Mesenchymal stem cell (in vitro differentiated cells and primary cell): Measurements from ENCODE around the gene CHMP6.

Source experiments
- DNase-seq: peaks from one replicate; pipeline ENCODE4 v3.0.0-alpha.2; 2013
- H2AFZ ChIP-seq: one replicate; pipeline ENCODE4 v1.6.1; 2013; ENCODE audit warnings: low read depth, mild to moderate bottlenecking, control low read depth, inconsistent platforms, low read length, moderate library complexity
- H2AK5ac ChIP-seq: 2 replicates; pipeline ENCODE4 v1.6.1; 2013; ENCODE audit warnings: low read length, moderate library complexity, mild to moderate bottlenecking, inconsistent platforms; ENCODE audit not compliant: severe bottlenecking
- H2BK120ac ChIP-seq: one replicate; pipeline ENCODE4 v1.6.1; 2013; ENCODE audit warnings: low read depth, mild to moderate bottlenecking, inconsistent platforms, low read length, moderate library complexity
- H2BK12ac ChIP-seq, 2 experiments: one replicate each; pipeline ENCODE4 v1.6.1; 2013; ENCODE audit warnings: inconsistent platforms in 2 of 2, low read length in 2 of 2, mild to moderate bottlenecking in 2 of 2, moderate library complexity in 2 of 2, control low read depth in 1 of 2
- H2BK15ac ChIP-seq: one replicate; pipeline ENCODE4 v1.6.1; 2013; ENCODE audit warnings: mild to moderate bottlenecking, low read depth, inconsistent platforms; ENCODE audit not compliant: poor library complexity, severe bottlenecking
- H2BK5ac ChIP-seq: 2 replicates; pipeline ENCODE4 v1.6.1; 2013; ENCODE audit warnings: low read depth, mild to moderate bottlenecking, low read length, control low read depth, inconsistent platforms; ENCODE audit not compliant: poor library complexity, severe bottlenecking
- H3K14ac ChIP-seq, 2 experiments: one replicate each; pipeline ENCODE4 v1.6.1; 2013; ENCODE audit warnings: inconsistent platforms in 2 of 2, low read length in 2 of 2, control low read depth in 1 of 2, mild to moderate bottlenecking in 1 of 2, moderate library complexity in 1 of 2
- H3K18ac ChIP-seq, 2 experiments: one replicate each; pipeline ENCODE4 v1.6.1; 2013; ENCODE audit warnings: inconsistent platforms in 2 of 2, low read length in 2 of 2, control low read depth in 1 of 2, low read depth in 1 of 2, mild to moderate bottlenecking in 1 of 2
- H3K23ac ChIP-seq, 2 experiments: one replicate each; pipeline ENCODE4 v1.6.1; 2013; ENCODE audit warnings: inconsistent platforms in 2 of 2, low read length in 2 of 2, mild to moderate bottlenecking in 2 of 2, moderate library complexity in 2 of 2, control low read depth in 1 of 2
- H3K27ac ChIP-seq: 2 replicates; pipeline ENCODE4 v1.5.1; 2013; ENCODE audit warnings: mild to moderate bottlenecking, moderate library complexity, low read length, control low read depth, inconsistent platforms; ENCODE audit not compliant: poor library complexity, severe bottlenecking
- H3K27me3 ChIP-seq, 2 experiments: 2 replicates each; pipeline versions ENCODE4 v1.6.1 to v1.7.0; 2013; ENCODE audit warnings: low read length in 2 of 2, mild to moderate bottlenecking in 2 of 2, moderate library complexity in 2 of 2, control low read depth in 1 of 2, inconsistent platforms in 1 of 2; ENCODE audit not compliant: control insufficient read depth in 1 of 2, insufficient read depth in 1 of 2
- H3K36me3 ChIP-seq, 2 experiments: 2 replicates each; pipeline versions ENCODE4 v1.6.1 to v1.7.0; 2013; ENCODE audit warnings: low read length in 2 of 2, control low read depth in 1 of 2, inconsistent platforms in 1 of 2, low read depth in 1 of 2, mild to moderate bottlenecking in 1 of 2; ENCODE audit not compliant: insufficient read depth in 2 of 2, control insufficient read depth in 1 of 2
- H3K4ac ChIP-seq, 2 experiments: one replicate each; pipeline ENCODE4 v1.6.1; 2013; ENCODE audit warnings: inconsistent platforms in 2 of 2, low read length in 2 of 2, mild to moderate bottlenecking in 2 of 2, moderate library complexity in 2 of 2, control low read depth in 1 of 2, low read depth in 1 of 2
- H3K4me1 ChIP-seq: 2 replicates; pipeline ENCODE4 v1.6.1; 2013; ENCODE audit warnings: low read depth, low read length, control low read depth; ENCODE audit not compliant: control insufficient read depth, insufficient read depth
- H3K4me2 ChIP-seq: 2 replicates; pipeline ENCODE4 v1.6.1; 2013; ENCODE audit warnings: low read length, mild to moderate bottlenecking, inconsistent platforms; ENCODE audit not compliant: poor library complexity, severe bottlenecking
- H3K4me3 ChIP-seq, 2 experiments: 2 replicates each; pipeline versions ENCODE4 v1.5.1 to v1.7.0; 2013; ENCODE audit warnings: low read length in 2 of 2, mild to moderate bottlenecking in 2 of 2, control low read depth in 1 of 2, low read depth in 1 of 2; ENCODE audit not compliant: insufficient read depth in 1 of 2
- H3K79me1 ChIP-seq: replicated peaks from 2 replicates; pipeline ENCODE4 v1.6.1; 2013; ENCODE audit warnings: mild to moderate bottlenecking, control low read depth, low read length, inconsistent platforms; ENCODE audit not compliant: poor library complexity, severe bottlenecking
- H3K9ac ChIP-seq: 2 replicates; pipeline ENCODE4 v1.7.0; 2013; ENCODE audit warnings: mild to moderate bottlenecking, low read length, moderate library complexity
- H3K9me3 ChIP-seq: 2 replicates; pipeline ENCODE4 v1.7.0; 2013; ENCODE audit warnings: mild to moderate bottlenecking, low read length; ENCODE audit not compliant: control insufficient read depth
- H4K8ac ChIP-seq: one replicate; pipeline ENCODE4 v1.6.1; 2013; ENCODE audit warnings: inconsistent platforms, mild to moderate bottlenecking, low read length, moderate library complexity
- H4K91ac ChIP-seq: one replicate; pipeline ENCODE4 v1.6.1; 2013; ENCODE audit warnings: mild to moderate bottlenecking, low read length, inconsistent platforms
- WGBS: methylation state at CpG from one replicate; pipeline ENCODE4 v1.1.7; 2013; ENCODE audit warnings: mixed read lengths; 5-methylcytosine and 5-hydroxymethylcytosine counted together

Gene CHMP6

DNA sequence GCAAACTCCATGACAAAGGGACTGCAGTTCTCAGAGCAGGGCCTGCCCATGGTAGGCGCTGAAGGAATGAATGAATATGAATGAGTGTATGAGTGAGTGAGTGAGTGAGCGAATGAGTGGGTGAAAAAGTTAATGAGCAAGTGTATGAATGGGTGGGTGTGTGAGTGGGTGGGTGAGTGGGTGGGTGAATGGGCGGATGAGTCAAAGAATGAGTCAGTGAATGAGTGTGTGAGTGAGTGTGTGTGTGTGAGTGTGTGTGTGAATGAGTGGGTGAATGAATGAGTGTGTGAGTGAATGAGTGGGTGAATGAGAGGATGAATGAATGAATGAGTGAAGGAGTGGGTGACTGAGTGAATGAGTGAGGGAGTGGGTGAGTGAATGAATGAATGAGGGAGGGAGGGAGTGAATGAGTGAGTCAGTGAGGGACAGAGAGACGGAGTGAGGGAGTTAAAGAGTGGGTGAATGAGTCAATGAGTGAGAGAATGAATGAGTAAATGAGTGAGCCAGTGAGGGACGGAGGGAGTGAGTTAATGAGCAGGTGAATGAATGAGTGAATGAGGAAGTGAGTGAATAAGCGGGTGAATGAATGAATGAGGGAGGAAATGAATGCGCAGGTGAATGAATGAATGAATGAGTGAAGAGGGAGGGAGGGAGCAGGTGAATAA is 11.1 kb upstream of the CHMP6 start:
- DNase-seq: peak; percentile 46
- Histone ChIP-seq H3K23ac (no peak overlapping the region), H2BK120ac (no peak overlapping the region), H3K9ac (no peak overlapping the region), H3K27me3 (no peaks in the 10 kb centered on the region), H3K4me2 (no peak overlapping the region), H3K36me3 (no peaks in the 10 kb centered on the region), H3K14ac (no peak overlapping the region), H2AK5ac (no peak overlapping the region), H3K18ac (no peak overlapping the region), H4K91ac (no peak overlapping the region), H3K4ac (no peak overlapping the region), H4K8ac (no peak overlapping the region), H2BK5ac (no peak overlapping the region), H2BK12ac (no peak overlapping the region), H3K79me1 (no peaks in the 10 kb centered on the region), H3K9me3 (no peaks in the 10 kb centered on the region), H3K27ac (no peak overlapping the region), H3K4me1 (peaks cover 25% of the 10 kb centered on the region), H2AFZ (no peak overlapping the region), H3K4me3 (no peak overlapping the region), H2BK15ac (no peak overlapping the region)
- 65% methylated on average over 7 of the region's 7 CpGs for WGBS

DNA sequence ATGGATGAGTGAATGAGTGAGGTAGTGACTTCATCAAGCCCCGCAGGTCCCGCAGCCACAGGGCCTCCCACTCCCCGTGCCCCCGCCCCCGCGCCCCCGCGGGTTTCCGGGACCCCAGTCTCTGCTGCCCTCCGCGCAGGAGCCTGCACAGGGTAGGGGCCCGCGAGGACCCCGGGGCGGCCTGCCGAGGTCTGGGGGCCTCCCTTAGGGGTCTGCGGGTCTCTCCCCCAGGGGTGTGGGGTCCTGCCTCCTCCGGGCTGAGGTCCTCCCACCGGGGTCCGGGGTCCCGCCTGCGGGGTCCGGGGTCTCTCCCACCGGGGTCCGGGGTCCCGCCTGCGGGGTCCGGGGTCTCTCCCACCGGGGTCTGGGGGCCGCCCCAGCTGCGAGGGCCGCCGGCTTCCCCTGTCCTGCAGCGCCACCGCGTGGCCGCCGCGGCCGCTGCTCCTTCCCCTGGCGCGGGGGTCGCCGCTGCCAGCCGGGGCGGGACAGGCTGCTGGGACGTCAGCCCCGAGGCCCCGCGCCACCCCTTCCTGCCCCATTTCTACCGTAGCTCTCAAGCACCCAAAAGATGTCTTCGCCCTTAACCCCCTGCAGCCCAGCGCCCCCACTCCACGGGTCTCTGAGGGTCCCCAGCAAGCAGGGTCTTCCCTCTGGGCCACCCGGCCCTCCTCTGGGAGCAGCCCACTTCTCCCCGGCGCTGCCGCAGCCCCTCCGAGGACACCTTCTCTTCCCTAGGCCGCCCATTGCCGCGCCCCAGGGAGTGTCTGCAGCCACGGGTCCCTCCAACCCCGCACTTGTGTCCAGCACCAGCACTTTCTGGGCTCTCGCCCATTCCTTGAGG is 10.4 kb upstream of the CHMP6 start:
- Histone ChIP-seq H3K4ac (no peak overlapping the region), H2AK5ac (no peak overlapping the region), H3K14ac (no peak overlapping the region), H2BK120ac (no peak overlapping the region), H2AFZ (no peak overlapping the region), H2BK12ac (no peak overlapping the region), H3K4me3 (no peak overlapping the region), H3K4me1 (peaks cover 24% of the 10 kb centered on the region), H3K27ac (no peak overlapping the region), H2BK5ac (no peak overlapping the region), H3K36me3 (no peaks in the 10 kb centered on the region), H3K18ac (no peak overlapping the region), H3K9me3 (no peaks in the 10 kb centered on the region), H2BK15ac (peak overlapping the region; percentile 16), H4K8ac (no peak overlapping the region), H3K23ac (no peak overlapping the region), H4K91ac (no peak overlapping the region), H3K9ac (no peak overlapping the region), H3K4me2 (peak overlapping the region; percentile 45), H3K79me1 (no peaks in the 10 kb centered on the region), H3K27me3 (no peaks in the 10 kb centered on the region)
- WGBS: 18% methylated on average over 56 of the region's 65 CpGs
- DNase-seq: no peak

DNA sequence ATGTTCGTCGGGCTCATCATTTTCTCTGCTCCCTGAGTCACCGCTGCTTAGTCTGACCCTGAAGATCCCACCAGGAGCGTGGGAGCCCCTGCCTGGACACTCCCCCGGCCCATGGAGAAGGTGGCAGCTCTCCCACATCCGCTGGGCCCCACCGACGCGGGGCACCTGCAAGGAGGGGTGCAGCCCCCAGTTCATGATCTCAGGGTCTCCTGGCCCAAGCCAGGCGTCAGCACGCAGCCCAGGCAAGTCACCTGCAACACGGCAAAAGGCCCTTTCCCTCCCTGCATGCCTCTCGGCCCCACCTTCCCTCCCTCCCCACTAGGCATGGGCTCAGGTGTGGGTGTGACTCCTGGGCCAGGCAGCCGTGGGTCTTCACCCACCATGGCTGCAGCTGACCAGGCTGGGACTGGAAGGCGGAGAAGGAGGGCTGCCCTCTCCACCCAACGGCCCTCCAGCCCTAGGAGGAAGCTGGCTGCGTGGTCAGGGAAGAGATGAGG is 9.7 kb upstream of the CHMP6 start:
- Histone ChIP-seq H3K4me2 (no peak overlapping the region), H2BK120ac (no peak overlapping the region), H2AK5ac (no peak overlapping the region), H2AFZ (no peak overlapping the region), H3K9me3 (no peaks in the 10 kb centered on the region), H3K4me3 (no peak overlapping the region), H3K36me3 (no peaks in the 10 kb centered on the region), H3K4ac (no peak overlapping the region), H4K91ac (no peak overlapping the region), H2BK12ac (no peak overlapping the region), H2BK15ac (no peak overlapping the region), H2BK5ac (no peak overlapping the region), H3K27me3 (no peaks in the 10 kb centered on the region), H3K4me1 (peaks cover 22% of the 10 kb centered on the region), H3K23ac (no peak overlapping the region), H3K27ac (no peak overlapping the region), H3K18ac (no peak overlapping the region), H3K9ac (no peak overlapping the region), H3K79me1 (no peaks in the 10 kb centered on the region), H3K14ac (no peak overlapping the region), H4K8ac (no peak overlapping the region)
- WGBS: 81% methylated on average over 17 of the region's 17 CpGs
- no peak for DNase-seq

DNA sequence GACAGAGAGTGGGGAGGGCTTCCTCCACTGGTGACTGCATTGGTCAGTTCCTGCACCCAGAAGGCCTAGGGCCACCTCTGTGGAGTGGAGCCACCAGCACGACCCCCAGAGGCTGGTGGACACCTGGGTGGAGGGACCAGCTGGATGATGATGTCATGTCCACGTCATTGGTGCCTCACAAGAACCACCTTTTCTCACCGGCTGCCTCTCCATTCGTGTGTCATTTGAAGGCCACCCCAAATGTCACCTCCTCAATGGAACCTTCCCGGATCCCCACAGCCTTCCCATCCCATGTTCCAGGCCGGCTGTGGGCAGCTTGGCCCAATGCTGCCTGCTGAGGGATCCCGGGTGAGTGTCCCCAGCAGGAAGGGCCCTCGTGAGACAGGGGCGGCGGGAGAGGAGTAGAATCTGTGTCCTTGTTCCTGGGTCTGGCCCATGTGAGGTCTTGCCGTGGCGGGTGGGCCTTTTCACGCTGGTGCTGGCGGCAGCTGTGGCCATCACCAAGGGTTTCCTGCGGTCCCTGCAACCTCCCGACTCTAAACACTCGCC is 9.1 kb upstream of the CHMP6 start:
- DNase-seq: no peak
- no peak overlapping the region for H3K23ac ChIP-seq
- no peaks in the 10 kb centered on the region for H3K27me3 ChIP-seq
- peaks cover 24% of the 10 kb centered on the region for H3K4me1 ChIP-seq
- 92% methylated on average over 17 of the region's 17 CpGs for WGBS
- H2AK5ac ChIP-seq: no peak overlapping the region
- H3K14ac ChIP-seq: no peak overlapping the region
- H3K18ac ChIP-seq: no peak overlapping the region
- no peak overlapping the region for H2BK12ac ChIP-seq
- no peak overlapping the region for H3K4me2 ChIP-seq
- no peak overlapping the region for H3K27ac ChIP-seq
- no peak overlapping the region for H2BK120ac ChIP-seq
- no peak overlapping the region for H3K4ac ChIP-seq
- H3K36me3 ChIP-seq: no peaks in the 10 kb centered on the region
- H3K4me3 ChIP-seq: no peak overlapping the region
- no peak overlapping the region for H4K91ac ChIP-seq
- H2BK15ac ChIP-seq: no peak overlapping the region
- H3K79me1 ChIP-seq: no peaks in the 10 kb centered on the region
- H2AFZ ChIP-seq: no peak overlapping the region
- H4K8ac ChIP-seq: no peak overlapping the region
- H3K9me3 ChIP-seq: no peaks in the 10 kb centered on the region
- no peak overlapping the region for H2BK5ac ChIP-seq
- H3K9ac ChIP-seq: no peak overlapping the region
